ENCODE results near the gene LSAMP.

Gene LSAMP

DNA sequence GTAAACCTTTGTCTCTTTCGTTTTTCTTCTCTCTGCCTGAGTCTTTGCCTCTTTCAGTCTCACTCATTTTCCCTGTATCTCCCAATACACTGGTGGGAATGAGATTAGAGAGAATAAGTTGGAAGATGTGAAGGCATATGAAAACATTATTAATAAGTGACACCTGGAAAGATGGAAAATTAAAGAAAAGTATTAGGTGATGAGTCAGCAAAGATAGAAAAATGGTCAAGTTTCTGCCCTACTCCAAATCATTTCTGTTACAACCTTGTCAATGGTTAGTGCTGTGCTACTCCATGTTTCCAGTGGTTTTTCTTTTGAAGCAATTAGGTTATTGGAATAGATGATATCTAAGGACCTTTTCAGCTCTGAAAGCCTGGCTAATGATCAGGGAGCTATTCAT is 252.8 kb downstream of the LSAMP start:
- Histone ChIP-seq H3K9ac (ENCODE audit: low read depth, low read length) (no peak overlapping the region), H3K4me1 (ENCODE audit: insufficient read depth, low read length) (no peaks in the 10 kb centered on the region; the same call in 1 of the 2 replicates), H3K9me3 (ENCODE audit: control insufficient read depth, insufficient read depth, low read length) (no peaks in the 10 kb centered on the region), H3K36me3 (ENCODE audit: insufficient read depth, low read length) (no peaks in the 10 kb centered on the region)

DNA sequence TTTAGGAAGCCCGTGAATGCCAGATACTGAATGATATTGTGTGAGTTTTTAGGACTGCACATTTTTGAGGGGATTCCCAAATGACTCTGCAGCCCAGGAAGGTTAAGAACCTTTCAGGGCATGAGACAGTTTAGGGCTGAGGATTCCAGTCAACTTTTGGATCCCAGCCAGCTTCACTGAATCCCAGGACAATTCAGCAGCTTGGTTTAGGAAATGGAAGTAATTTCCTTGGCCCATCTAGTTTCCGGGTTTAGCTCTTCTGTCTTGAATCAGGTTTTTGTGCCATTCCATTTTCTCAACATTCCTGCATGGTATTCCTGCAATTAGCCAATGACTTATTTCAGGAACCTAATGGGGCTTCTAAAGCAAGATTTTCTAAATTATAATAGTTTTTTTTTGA is 253.9 kb downstream of the LSAMP start:
- Histone ChIP-seq H3K9ac (ENCODE audit: low read depth, low read length) (no peak overlapping the region), H3K9me3 (ENCODE audit: control insufficient read depth, insufficient read depth, low read length) (no peaks in the 10 kb centered on the region), H3K36me3 (ENCODE audit: insufficient read depth, low read length) (no peaks in the 10 kb centered on the region), H3K4me1 (ENCODE audit: insufficient read depth, low read length) (no peaks in the 10 kb centered on the region; the same call in 1 of the 2 replicates)

DNA sequence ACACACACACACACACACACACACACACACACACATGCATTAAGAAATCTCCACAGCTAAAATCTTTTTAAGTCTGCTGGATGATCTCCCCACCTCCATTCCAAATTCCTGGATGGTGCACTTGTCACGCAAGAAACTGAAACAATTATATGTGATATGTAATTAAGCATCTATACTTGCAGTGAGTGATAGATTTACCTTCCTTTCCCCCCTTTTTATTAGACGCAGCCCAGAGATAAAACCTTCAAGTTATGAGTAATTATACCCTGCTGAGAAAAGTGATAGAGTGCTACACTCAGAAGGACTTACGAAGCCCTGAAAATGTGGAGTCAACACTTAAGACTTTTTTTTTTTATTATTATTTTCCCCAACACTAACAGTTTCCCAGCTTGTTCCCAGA is 255.2 kb downstream of the LSAMP start:
- H3K9me3 ChIP-seq (ENCODE audit: control insufficient read depth, insufficient read depth, low read length) = no peaks in the 10 kb centered on the region
- H3K4me1 ChIP-seq (ENCODE audit: insufficient read depth, low read length) = no peaks in the 10 kb centered on the region; the same call in 1 of the 2 replicates
- no peaks in the 10 kb centered on the region for H3K36me3 ChIP-seq (ENCODE audit: insufficient read depth, low read length)
- H3K9ac ChIP-seq (ENCODE audit: low read depth, low read length) = no peak overlapping the region

DNA sequence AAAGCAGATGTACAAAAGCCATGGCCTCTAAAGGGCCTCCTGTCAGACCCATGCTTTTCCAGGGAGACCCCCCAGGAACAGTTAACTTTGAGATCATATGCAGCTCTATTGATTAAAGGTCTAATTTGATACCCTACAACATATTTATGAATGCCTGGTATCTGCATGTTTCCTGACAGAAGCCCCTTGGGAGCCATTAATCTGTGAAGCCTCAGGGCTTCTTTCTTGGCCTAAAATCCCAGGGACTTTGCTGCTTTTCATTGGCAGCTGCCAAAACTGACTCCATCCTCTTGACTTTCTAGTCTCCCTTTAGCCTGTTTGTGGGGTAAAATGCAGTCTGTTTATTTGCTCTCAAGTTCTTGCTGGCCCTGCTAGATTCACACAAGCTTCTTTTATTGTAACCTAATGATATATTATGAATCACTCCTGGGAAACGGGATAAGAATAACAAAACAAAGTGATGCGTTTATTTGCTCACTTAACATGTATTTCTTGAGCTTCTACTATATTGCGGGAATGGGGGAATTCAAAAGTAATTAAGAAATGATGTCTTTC is 257.0 kb downstream of the LSAMP start:
- no peaks in the 10 kb centered on the region for H3K36me3 ChIP-seq (ENCODE audit: insufficient read depth, low read length)
- H3K9ac ChIP-seq (ENCODE audit: low read depth, low read length) = no peak overlapping the region
- H3K9me3 ChIP-seq (ENCODE audit: control insufficient read depth, insufficient read depth, low read length) = no peaks in the 10 kb centered on the region
- no peaks in the 10 kb centered on the region; the same call in 1 of the 2 replicates for H3K4me1 ChIP-seq (ENCODE audit: insufficient read depth, low read length)

DNA sequence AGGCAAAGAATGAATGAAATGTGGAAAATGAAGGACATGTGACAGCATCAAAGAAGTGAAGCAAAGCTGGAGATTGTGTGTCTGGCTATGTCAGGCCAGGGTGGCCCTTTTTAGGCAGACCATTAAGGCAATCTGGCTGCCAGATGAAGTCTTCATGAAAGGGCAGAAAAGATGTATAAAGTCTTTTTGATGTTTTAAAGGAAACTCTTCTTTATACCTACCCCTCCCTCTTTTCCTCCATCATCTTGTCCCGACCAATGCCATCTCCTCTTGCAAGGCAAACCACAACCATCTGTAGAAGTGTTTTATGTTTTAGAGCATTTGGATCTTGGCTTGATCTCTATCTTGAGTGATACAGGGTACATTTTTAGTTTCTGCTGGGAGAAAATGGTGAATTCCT is 259.2 kb downstream of the LSAMP start:
- no peaks in the 10 kb centered on the region for H3K9me3 ChIP-seq (ENCODE audit: control insufficient read depth, insufficient read depth, low read length)

DNA sequence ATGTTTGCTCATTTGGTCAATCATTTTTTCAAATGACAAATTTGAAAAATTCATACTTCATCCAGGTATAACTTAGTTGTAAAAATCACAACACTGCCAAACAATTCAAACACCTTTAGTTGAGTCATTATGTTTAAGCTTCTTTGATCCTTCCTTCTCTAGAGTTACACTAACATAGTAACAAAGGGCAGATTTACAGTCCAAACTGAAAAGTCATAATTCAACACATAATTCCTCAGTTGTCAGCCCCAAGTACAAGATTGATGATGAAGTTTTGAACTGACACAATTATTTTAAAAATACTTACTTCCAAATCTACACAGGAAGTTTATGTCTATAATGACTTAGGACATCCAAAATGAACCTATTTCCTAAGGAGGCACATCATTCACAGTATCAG is 264.1 kb downstream of the LSAMP start:
- no peaks in the 10 kb centered on the region for H3K36me3 ChIP-seq (ENCODE audit: insufficient read depth, low read length)
- no peaks in the 10 kb centered on the region for H3K9me3 ChIP-seq (ENCODE audit: control insufficient read depth, insufficient read depth, low read length)
- no peaks in the 10 kb centered on the region; the same call in none of the 2 replicates for H3K4me1 ChIP-seq (ENCODE audit: insufficient read depth, low read length)
- H3K9ac ChIP-seq (ENCODE audit: low read depth, low read length) = no peak overlapping the region

More for the DNA sequence above, 259.2 kb downstream of the LSAMP start:
- no peak overlapping the region for H3K9ac ChIP-seq (ENCODE audit: low read depth, low read length)
- H3K36me3 ChIP-seq (ENCODE audit: insufficient read depth, low read length) = no peaks in the 10 kb centered on the region
- no peaks in the 10 kb centered on the region for H3K4me1 ChIP-seq (ENCODE audit: insufficient read depth, low read length)

DNA sequence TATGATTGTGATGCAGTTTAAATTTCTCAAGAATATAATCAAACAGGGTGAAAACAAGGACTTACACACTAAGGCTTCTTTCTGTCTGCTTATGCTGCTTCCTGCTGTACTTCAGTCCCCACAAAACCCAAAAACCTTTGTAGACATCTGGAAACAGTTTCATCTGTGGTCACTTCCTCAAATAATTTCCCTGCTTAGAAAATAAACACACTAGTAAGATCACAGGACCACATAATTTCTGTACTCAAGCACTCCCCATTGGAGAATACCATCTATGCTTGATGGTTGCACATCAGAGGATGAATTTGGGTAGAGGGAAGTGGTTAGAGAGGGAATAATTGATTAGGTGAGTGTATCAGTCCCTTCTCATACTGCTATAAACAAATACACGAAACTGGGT is 266.2 kb downstream of the LSAMP start:
- H3K4me1 ChIP-seq (ENCODE audit: insufficient read depth, low read length) = no peaks in the 10 kb centered on the region; the same call in none of the 2 replicates
- H3K36me3 ChIP-seq (ENCODE audit: insufficient read depth, low read length) = no peaks in the 10 kb centered on the region
- H3K9ac ChIP-seq (ENCODE audit: low read depth, low read length) = no peak overlapping the region
- H3K9me3 ChIP-seq (ENCODE audit: control insufficient read depth, insufficient read depth, low read length) = no peaks in the 10 kb centered on the region

DNA sequence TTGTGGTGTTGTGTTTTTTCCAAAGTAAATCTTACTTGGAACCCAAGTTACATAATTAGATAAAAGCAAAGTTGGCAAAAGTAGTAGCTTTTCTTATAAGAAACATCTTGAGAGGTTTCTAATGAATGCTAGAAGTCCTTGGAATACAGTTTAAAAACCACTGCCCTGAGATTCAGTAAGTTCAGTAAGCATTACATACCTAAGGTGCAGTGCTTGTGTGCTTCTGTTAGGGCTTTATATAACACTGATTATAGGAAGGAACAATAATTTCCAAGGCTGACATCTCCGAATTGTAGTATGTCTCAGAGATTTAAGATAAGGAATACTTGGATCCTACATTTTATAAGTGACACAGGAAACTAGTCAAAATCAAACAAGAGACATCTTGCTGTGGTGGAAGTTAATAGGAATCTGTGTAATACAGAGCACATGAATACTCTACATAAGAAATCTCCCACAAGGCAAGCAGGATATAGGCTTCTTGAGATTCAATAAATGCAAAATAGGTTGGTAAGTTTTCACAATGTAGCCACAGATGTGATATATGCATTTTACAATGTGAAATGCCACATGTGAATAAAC is 268.2 kb downstream of the LSAMP start:
- no peaks in the 10 kb centered on the region for H3K36me3 ChIP-seq (ENCODE audit: insufficient read depth, low read length)
- no peaks in the 10 kb centered on the region; the same call in none of the 2 replicates for H3K4me1 ChIP-seq (ENCODE audit: insufficient read depth, low read length)
- H3K9ac ChIP-seq (ENCODE audit: low read depth, low read length) = no peak overlapping the region
- H3K9me3 ChIP-seq (ENCODE audit: control insufficient read depth, insufficient read depth, low read length) = no peaks in the 10 kb centered on the region

DNA sequence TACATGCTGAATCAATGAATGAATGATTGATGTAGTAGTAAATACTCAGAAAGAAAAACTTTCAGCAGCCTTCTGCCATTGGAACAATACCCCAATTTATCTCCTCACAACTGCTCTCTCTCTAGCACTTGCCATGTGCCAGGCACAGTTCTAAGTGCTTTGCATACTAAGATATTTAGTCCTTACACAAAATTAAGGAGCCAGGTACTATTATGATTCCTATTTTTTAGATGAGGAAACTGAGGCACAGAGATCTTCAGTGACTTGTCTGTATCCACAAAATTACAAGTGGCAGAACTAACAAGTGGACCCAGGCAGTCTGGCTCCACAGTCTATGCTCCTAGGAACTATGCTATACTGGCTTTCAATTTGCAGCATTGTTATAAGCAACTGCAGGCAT is 279.2 kb downstream of the LSAMP start:
- H3K9me3 ChIP-seq (ENCODE audit: control insufficient read depth, insufficient read depth, low read length) = no peaks in the 10 kb centered on the region

DNA sequence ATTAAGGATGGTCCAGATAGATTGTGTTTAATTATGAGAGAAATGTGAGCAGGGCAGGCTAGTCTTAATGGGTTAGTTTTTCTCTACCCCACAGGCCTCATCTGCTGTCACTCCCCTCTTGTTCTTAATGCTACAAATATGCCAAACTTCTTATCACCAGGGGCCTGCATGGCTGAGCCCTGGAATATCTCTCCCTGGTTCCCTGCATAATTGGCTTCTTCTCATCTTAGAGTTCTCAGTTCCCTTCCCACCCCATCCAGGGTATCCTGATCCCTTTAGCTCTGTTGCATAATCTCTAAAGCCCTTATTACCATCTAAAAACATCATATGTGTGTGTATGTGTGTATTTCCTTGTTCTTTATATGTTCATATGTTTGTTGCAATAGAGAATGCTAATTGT is 279.6 kb downstream of the LSAMP start:
- Histone ChIP-seq H3K4me1 (ENCODE audit: insufficient read depth, low read length) (no peaks in the 10 kb centered on the region), H3K9me3 (ENCODE audit: control insufficient read depth, insufficient read depth, low read length) (no peaks in the 10 kb centered on the region), H3K36me3 (ENCODE audit: insufficient read depth, low read length) (no peaks in the 10 kb centered on the region), H3K9ac (ENCODE audit: low read depth, low read length) (no peak overlapping the region)

More for the DNA sequence above, 279.2 kb downstream of the LSAMP start:
- no peaks in the 10 kb centered on the region for H3K36me3 ChIP-seq (ENCODE audit: insufficient read depth, low read length)
- H3K9ac ChIP-seq (ENCODE audit: low read depth, low read length) = no peak overlapping the region
- H3K4me1 ChIP-seq (ENCODE audit: insufficient read depth, low read length) = no peaks in the 10 kb centered on the region

DNA sequence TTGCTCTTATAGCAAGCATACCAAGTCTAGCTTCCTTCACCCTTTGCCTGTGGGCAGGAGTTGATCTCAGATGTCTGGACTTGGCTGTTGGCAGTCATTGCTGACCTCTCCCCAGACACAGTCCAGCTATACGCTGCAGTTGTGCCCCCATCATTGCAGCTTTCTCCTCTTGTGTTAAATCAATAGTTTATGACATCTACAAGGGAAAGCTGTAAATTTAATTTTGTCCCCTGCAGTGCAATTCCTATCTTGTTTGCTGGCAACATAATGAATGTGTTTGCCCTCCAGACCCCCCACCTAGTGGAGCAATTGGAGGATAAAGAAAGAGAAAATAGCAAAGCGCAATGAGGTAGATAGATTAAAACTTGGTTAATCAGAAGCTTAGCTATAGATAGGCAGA is 280.2 kb downstream of the LSAMP start:
- Histone ChIP-seq H3K4me1 (ENCODE audit: insufficient read depth, low read length) (no peaks in the 10 kb centered on the region), H3K9ac (ENCODE audit: low read depth, low read length) (no peak overlapping the region), H3K9me3 (ENCODE audit: control insufficient read depth, insufficient read depth, low read length) (no peaks in the 10 kb centered on the region), H3K36me3 (ENCODE audit: insufficient read depth, low read length) (no peaks in the 10 kb centered on the region)

DNA sequence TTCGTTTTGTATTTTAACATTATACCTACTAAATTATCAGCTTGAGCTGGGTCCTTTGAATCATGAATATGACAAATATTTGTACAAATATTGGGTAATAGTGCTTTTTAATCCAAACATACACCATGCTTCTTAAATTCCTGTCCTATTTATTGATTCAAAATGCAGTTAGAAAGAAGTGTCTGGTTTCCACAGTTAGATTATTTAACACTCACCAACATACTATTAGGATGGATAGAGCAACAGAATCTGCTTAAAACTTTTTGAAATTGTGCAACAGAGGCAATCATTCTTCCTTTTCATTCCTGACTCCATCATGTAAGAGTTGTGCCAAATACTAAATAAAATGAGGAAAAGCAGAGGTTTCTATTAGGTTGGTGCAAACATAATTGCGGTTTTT is 281.2 kb downstream of the LSAMP start:
- no peaks in the 10 kb centered on the region for H3K9me3 ChIP-seq (ENCODE audit: control insufficient read depth, insufficient read depth, low read length)
- no peaks in the 10 kb centered on the region for H3K4me1 ChIP-seq (ENCODE audit: insufficient read depth, low read length)
- H3K9ac ChIP-seq (ENCODE audit: low read depth, low read length) = no peak overlapping the region
- H3K36me3 ChIP-seq (ENCODE audit: insufficient read depth, low read length) = no peaks in the 10 kb centered on the region

DNA sequence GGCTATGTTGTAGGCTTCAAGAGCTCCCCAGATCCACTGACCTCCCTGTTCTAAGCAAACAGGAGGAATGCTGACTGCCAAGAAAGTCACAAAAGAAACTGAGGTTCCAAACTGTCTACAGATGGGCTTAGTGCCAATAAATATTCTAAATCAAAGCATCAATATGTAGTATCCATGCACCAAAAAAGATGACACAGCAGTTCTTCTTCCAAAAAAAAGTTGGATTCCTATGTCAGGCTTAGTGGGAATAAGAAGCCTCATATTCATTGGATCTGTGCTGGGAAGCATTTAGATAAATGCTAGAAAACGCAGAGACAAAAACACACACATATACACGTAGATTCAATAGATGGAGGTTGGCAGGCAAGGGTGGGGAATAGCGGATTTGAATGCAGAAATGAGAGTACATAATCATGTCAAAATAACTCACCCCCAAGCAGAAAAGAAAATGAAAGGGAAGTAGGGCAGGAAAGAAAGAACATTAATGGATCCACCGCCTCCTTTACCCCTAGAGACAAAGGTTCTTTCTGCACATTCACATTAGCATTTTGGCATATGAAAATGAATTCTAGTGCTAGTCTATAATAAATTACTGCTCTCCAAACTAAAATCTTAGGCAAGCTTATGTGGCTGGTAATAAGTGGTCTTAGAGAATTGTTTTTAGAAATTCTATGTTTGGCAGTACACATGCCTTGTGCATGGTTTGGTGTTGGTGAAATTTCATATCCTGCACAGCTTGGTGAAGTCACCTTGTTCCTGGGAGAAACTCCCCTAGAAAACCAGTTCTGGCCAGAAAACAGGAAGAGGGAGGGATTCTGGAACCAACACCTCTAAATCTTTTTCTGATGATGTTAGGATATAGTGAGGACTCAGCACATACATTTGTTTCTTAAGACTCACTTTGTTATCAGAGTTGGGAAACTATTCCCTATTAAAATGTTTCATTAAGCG is 283.4 kb downstream of the LSAMP start:
- Histone ChIP-seq H3K4me1 (ENCODE audit: insufficient read depth, low read length) (no peaks in the 10 kb centered on the region), H3K36me3 (ENCODE audit: insufficient read depth, low read length) (no peaks in the 10 kb centered on the region), H3K9me3 (ENCODE audit: control insufficient read depth, insufficient read depth, low read length) (no peaks in the 10 kb centered on the region), H3K9ac (ENCODE audit: low read depth, low read length) (no peak overlapping the region)

DNA sequence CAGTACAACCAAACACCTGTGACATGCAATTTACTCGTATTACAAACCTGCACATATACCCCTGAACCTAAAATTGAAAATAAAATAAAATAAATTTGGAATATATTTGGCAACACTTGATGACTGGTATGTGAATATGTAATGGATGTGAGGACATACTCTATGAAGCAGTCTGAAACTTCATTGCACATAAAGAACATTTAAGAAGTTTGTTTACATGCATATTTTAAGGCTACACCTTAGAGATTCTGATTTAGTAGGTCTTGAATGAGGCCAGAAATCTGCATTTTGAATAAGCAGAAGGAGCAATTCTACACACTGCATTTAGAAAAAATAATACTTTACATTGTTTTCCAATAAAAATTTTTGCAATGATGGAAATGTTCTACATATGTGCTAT is 284.7 kb downstream of the LSAMP start:
- H3K36me3 ChIP-seq (ENCODE audit: insufficient read depth, low read length) = no peaks in the 10 kb centered on the region
- no peaks in the 10 kb centered on the region for H3K4me1 ChIP-seq (ENCODE audit: insufficient read depth, low read length)
- no peak overlapping the region for H3K9ac ChIP-seq (ENCODE audit: low read depth, low read length)
- no peaks in the 10 kb centered on the region for H3K9me3 ChIP-seq (ENCODE audit: control insufficient read depth, insufficient read depth, low read length)

DNA sequence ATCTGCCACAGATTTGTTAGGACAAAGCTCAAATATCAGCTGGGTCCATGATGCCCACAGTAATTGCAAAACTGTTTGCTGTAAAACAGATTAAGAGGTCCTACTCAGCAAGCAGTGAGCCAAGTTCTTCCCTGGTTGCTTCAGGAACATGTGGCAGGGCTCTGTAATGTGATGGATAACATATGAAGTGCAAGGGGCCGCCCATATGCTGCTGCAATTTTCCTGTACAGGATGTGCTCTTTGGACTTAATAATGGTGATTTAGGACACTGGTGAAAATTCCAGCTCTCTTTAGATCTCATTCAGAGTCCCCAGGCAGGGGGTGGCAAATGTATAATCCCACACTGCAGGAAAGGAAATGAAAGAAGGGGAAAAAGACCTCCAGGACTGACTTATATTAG is 289.4 kb downstream of the LSAMP start:
- Histone ChIP-seq H3K9me3 (ENCODE audit: control insufficient read depth, insufficient read depth, low read length) (no peaks in the 10 kb centered on the region), H3K4me1 (ENCODE audit: insufficient read depth, low read length) (peaks cover 2% of the 10 kb centered on the region), H3K9ac (ENCODE audit: low read depth, low read length) (no peak overlapping the region), H3K36me3 (ENCODE audit: insufficient read depth, low read length) (no peaks in the 10 kb centered on the region)

All from ES-I3 (cell line).